ENCODE data around the gene NFS1. TPM values are rescaled to one million over a fixed set of nuclear protein-coding genes. Genes with fewer than 3 reads are reported as not detected.

Gene NFS1
- total and polyA plus RNA-seq, 5 donors from 2014 or later = 21.2 to 32.6 (median 23.9) TPM

DNA sequence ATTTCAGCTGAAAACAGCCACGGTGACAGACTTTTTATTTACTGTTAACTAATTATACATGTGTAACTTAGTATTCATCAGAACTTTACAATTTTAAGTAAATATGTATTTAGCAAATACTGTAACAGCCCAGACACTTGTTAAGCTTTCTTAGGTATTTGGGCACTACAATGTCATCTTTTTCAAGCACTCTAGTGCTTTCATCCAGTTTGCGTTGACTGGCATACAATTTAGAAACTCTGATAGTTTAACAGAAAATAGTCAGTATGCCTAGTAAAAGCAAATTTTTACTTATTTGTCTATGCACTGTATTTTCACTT lies 32.3 kb upstream of the NFS1 start:
- peaks cover 68% of the 10 kb centered on the region for H3K4me1 ChIP-seq (ENCODE audit: control insufficient read depth, insufficient read depth, low read length, poor library complexity, severe bottlenecking)
- H3K9me3 ChIP-seq (ENCODE audit: control insufficient read depth in 2 of 2, low read length in 2 of 2) = no peaks in the 10 kb centered on the region
- no peaks in the 10 kb centered on the region for H3K27me3 ChIP-seq (ENCODE audit: control insufficient read depth, insufficient read depth, low read length)
- peaks cover 43 to 69% (median 61%) of the 10 kb centered on the region in 4 donors for H3K4me1 Mint-ChIP-seq
- H3K9me3 Mint-ChIP-seq = no peaks in the 10 kb centered on the region
- H3K36me3 Mint-ChIP-seq = peaks cover 47% of the 10 kb centered on the region
- DNase-seq (peak in 1 of 3 donors; percentile 0), ATAC-seq (ENCODE audit: low read depth in 2 of 2) (no peak)
- no peak overlapping the region for H3K27ac Mint-ChIP-seq
- H3K36me3 ChIP-seq (ENCODE audit: control insufficient read depth, insufficient read depth, low read length) = peaks cover 97% of the 10 kb centered on the region
- peak overlapping the region; percentile 42 for H3K4me3 ChIP-seq (ENCODE audit: low read depth, low read length)
- H3K4me3 Mint-ChIP-seq = peak overlapping the region in 3 of 4 donors; percentile 59 to 68 (median 64)
- no peaks in the 10 kb centered on the region for H3K27me3 Mint-ChIP-seq
- H3K27ac ChIP-seq (ENCODE audit: insufficient read depth, low read length, poor library complexity, severe bottlenecking) = no peak overlapping the region

DNA sequence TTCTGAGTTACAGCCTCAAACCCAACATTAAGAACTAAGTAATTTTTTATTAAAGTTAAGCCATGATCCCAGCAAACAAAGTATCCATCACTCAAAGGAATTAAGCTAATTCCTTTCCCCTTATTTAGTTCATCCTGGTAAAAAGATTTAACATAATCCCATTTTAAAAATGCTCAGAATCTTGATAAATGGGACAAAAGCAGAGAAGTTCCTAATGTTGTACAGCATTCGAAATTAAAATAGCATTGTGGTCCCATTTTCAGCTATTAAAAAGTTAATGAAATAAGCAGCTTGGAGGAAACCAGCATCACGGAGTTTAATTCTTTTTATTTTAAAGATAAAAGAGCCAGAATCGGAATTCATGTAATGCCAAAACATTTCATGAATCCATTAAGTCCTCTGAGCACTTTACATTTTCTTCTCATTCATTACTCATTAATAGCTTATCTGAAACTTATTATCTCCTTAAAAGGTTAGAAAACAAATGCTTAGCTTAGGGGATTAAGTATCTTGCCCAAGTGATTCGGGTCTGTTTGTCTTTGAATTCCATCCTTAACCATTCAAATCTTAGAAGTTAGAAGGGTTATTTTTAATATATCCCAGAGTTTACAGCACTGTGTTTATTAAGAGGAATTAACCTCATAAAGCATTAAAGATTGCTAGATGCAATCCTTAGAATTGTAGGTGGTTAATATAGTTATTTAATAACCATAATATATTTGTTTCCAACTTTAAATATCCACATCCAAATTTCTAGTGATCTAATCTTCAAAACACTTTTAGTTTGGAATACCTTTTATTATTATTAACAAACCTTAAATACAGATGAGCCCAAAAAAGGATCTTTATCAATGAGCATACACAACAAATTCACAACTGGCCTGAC lies 31.7 kb upstream of the NFS1 start:
- H3K36me3 ChIP-seq (ENCODE audit: control insufficient read depth, insufficient read depth, low read length) = peaks cover 97% of the 10 kb centered on the region
- ATAC-seq (ENCODE audit: low read depth in 2 of 2) = no peak
- Mint-ChIP-seq H3K27me3 (no peaks in the 10 kb centered on the region), H3K36me3 (peaks cover 46% of the 10 kb centered on the region), H3K4me1 (peaks cover 37 to 68% (median 56%) of the 10 kb centered on the region in 4 donors), H3K4me3 (peak overlapping the region in 2 of 4 donors; percentile 27 to 48), H3K27ac (no peak overlapping the region), H3K9me3 (no peaks in the 10 kb centered on the region)
- no peak overlapping the region for H3K27ac ChIP-seq (ENCODE audit: insufficient read depth, low read length, poor library complexity, severe bottlenecking)
- H3K9me3 ChIP-seq (ENCODE audit: control insufficient read depth in 2 of 2, low read length in 2 of 2) = no peaks in the 10 kb centered on the region
- peaks cover 62% of the 10 kb centered on the region for H3K4me1 ChIP-seq (ENCODE audit: control insufficient read depth, insufficient read depth, low read length, poor library complexity, severe bottlenecking)
- no peak for DNase-seq
- H3K4me3 ChIP-seq (ENCODE audit: low read depth, low read length) = peak overlapping the region; percentile 42
- no peaks in the 10 kb centered on the region for H3K27me3 ChIP-seq (ENCODE audit: control insufficient read depth, insufficient read depth, low read length)

DNA sequence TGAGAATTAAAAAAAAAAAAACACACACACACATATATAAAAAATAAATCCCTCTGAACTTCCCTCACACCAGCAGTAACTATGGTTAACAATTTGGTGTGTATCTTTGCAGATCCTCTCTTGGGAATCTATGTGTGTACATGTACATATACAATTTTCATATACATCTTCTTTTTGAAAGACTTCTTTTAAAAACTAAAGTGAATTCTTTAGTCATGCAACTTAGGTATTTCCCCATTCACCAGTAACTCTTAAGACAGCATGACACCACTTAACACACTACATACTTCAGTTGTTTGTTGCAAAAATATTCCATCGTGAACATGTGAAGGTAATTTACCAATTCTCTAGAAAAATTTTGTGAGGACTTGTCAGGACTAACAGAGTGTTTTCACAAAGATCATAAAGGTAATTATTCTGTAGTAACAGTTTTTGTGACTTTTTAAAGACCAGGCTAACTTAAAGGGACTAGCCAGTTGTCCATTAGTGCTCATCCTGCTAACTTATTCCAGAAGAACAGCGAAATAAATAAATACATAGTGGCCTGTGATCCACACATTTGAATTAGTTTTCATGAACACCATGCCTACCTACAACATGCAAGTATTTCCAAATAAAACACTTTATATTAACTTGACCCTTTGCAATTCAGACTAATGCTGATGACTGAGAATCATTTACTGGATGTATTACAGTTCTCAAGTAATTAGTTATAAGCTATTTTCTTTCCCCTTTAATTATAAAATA lies 30.9 kb upstream of the NFS1 start:
- DNase-seq = no peak
- H3K4me1 ChIP-seq (ENCODE audit: control insufficient read depth, insufficient read depth, low read length, poor library complexity, severe bottlenecking) = peaks cover 54% of the 10 kb centered on the region
- H3K36me3 ChIP-seq (ENCODE audit: control insufficient read depth, insufficient read depth, low read length) = peaks cover 97% of the 10 kb centered on the region
- ATAC-seq (ENCODE audit: low read depth in 2 of 2) = no peak
- peaks cover 34 to 68% (median 54%) of the 10 kb centered on the region in 4 donors for H3K4me1 Mint-ChIP-seq
- no peaks in the 10 kb centered on the region for H3K9me3 ChIP-seq (ENCODE audit: control insufficient read depth in 2 of 2, low read length in 2 of 2)
- no peak overlapping the region for H3K27ac Mint-ChIP-seq
- peak overlapping the region; percentile 42 for H3K4me3 ChIP-seq (ENCODE audit: low read depth, low read length)
- H3K36me3 Mint-ChIP-seq = peaks cover 46% of the 10 kb centered on the region
- H3K27me3 Mint-ChIP-seq = no peaks in the 10 kb centered on the region
- H3K4me3 Mint-ChIP-seq = peak overlapping the region in 3 of 4 donors; percentile 33 to 48 (median 36)
- no peaks in the 10 kb centered on the region for H3K27me3 ChIP-seq (ENCODE audit: control insufficient read depth, insufficient read depth, low read length)
- H3K27ac ChIP-seq (ENCODE audit: insufficient read depth, low read length, poor library complexity, severe bottlenecking) = no peak overlapping the region
- H3K9me3 Mint-ChIP-seq = no peaks in the 10 kb centered on the region

DNA sequence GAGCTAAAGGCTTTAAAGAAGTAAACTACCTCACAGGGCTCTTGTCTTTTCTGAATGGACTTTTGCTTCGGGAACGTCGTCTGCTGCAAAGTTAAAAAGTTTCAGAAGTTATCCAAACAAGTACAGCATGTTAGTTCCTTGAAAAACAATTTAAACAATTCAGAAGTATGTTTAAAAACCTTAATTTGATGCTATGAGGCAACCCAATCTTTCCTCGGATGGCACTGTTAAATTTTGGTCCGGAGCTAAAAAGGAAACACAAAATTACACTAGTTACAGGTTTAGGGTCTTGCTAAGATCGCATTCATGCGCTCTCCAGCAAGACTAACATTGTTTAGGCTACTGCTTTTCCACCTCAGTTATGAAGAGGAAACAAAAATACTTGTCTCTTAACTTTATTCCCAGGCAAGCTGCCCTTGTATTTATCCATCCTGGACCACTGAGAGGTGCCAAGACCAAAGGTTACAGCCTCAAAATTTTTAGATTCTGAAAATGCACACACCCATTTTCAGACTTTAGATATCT lies 30.2 kb upstream of the NFS1 start:
- H3K4me1 ChIP-seq (ENCODE audit: control insufficient read depth, insufficient read depth, low read length, poor library complexity, severe bottlenecking) = peaks cover 48% of the 10 kb centered on the region
- H3K27ac Mint-ChIP-seq = no peak overlapping the region
- H3K4me3 Mint-ChIP-seq = peak overlapping the region in 2 of 4 donors; percentile 23 to 36
- H3K9me3 ChIP-seq (ENCODE audit: control insufficient read depth in 2 of 2, low read length in 2 of 2) = no peaks in the 10 kb centered on the region
- H3K4me1 Mint-ChIP-seq = peaks cover 29 to 68% (median 51%) of the 10 kb centered on the region in 4 donors
- no peaks in the 10 kb centered on the region for H3K27me3 Mint-ChIP-seq
- H3K27me3 ChIP-seq (ENCODE audit: control insufficient read depth, insufficient read depth, low read length) = no peaks in the 10 kb centered on the region
- H3K36me3 Mint-ChIP-seq = peaks cover 47% of the 10 kb centered on the region
- H3K4me3 ChIP-seq (ENCODE audit: low read depth, low read length) = no peak overlapping the region
- no peak overlapping the region for H3K27ac ChIP-seq (ENCODE audit: insufficient read depth, low read length, poor library complexity, severe bottlenecking)
- ATAC-seq (ENCODE audit: low read depth in 2 of 2) = no peak
- no peak for DNase-seq
- H3K36me3 ChIP-seq (ENCODE audit: control insufficient read depth, insufficient read depth, low read length) = peaks cover 97% of the 10 kb centered on the region
- H3K9me3 Mint-ChIP-seq = no peaks in the 10 kb centered on the region

DNA sequence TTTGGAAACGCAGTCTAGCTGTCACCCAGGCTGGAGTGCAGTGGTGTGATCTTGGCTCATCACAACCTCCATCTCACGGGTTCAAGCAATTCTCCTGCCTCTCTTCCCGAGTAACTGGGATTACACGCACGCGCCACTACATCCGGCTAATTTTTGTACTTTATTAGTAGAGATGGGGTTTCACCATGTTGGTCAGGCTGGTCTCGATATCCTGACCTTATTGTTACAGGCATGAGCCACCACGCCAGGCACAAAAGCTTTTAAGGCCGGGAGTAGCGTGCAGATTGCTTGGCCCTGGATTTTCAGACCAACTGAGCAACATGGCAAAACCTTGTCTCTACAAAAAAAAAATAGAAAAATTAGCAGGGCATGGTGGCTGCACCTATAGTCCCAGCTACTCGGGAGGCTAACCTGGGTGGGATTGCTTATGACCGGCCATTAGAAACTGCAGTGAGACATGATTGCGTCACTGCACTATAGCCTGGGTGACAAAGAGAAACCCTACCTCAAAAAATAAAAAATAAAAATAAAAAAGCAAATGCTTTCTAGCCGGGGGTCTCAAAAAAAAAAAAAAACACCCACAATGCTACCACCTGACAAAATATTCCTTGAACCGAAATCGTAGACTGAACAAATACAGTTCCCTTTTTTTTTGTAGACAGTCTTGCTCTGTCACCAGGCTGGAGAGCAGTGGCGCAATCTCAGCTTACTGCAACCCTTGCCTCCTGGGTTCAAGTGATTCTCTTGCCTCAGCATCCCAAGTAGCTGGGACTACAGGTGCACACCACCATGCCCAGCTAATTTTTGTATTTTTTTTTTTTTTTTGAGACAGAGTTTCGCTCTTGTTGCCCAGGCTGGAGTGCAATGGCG lies 27.9 kb upstream of the NFS1 start:
- no peak overlapping the region for H3K4me3 ChIP-seq (ENCODE audit: low read depth, low read length)
- Mint-ChIP-seq H3K4me1 (peaks cover 19 to 63% (median 44%) of the 10 kb centered on the region in 4 donors), H3K27ac (no peak overlapping the region), H3K36me3 (peaks cover 38% of the 10 kb centered on the region), H3K27me3 (no peaks in the 10 kb centered on the region), H3K9me3 (no peaks in the 10 kb centered on the region), H3K4me3 (no peak overlapping the region)
- no peak for ATAC-seq (ENCODE audit: low read depth in 2 of 2)
- no peak overlapping the region for H3K27ac ChIP-seq (ENCODE audit: insufficient read depth, low read length, poor library complexity, severe bottlenecking)
- H3K27me3 ChIP-seq (ENCODE audit: control insufficient read depth, insufficient read depth, low read length) = no peaks in the 10 kb centered on the region
- H3K9me3 ChIP-seq (ENCODE audit: control insufficient read depth in 2 of 2, low read length in 2 of 2) = no peaks in the 10 kb centered on the region
- peaks cover 29% of the 10 kb centered on the region for H3K4me1 ChIP-seq (ENCODE audit: control insufficient read depth, insufficient read depth, low read length, poor library complexity, severe bottlenecking)
- peaks cover 93% of the 10 kb centered on the region for H3K36me3 ChIP-seq (ENCODE audit: control insufficient read depth, insufficient read depth, low read length)
- no peak for DNase-seq

DNA sequence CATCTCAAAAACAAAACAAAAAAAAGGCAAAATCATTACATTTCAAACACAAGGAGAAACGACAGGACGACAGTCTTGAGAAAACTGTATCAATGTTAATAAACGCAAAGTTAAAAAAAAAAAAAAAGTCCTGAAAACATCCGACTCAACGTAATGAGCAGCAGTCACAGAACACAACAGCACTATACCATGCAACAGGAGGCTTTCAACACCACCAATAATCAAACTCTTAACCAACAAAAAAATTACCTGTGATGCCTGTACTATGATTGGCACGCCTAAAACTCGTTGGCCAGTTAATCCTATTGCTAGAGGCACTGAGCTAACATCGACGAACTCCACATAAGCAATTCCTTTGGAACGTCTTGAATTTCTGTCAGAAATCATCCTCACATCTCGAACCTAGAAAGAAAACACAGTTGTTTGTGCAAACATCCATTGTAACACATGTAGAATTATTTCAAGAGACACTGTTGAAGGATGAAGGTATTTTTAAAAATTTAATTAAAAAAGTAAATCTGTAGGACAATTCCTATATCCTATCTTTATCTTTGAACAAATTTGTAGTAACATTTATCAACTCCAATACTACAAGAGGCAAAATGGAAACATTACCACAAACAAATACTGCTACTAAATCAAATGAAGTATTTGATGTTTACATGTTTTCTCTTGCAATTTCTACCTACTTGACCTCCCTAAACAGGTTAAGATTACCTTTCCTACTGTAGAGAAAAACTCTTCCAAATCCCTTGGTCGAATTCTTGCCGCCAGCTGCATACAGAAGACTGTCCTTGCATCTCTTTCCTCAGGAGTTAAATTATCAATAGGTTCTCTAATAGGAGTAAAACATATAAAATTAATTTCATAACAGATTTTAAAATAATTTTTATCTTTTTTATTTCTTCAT lies 25.4 kb upstream of the NFS1 start:
- peaks cover 0 to 61% (median 38%) of the 10 kb centered on the region in 4 donors for H3K4me1 Mint-ChIP-seq
- no peaks in the 10 kb centered on the region for H3K27me3 Mint-ChIP-seq

More for the DNA sequence above, 25.4 kb upstream of the NFS1 start:
- Mint-ChIP-seq H3K9me3 (no peaks in the 10 kb centered on the region), H3K36me3 (peaks cover 45% of the 10 kb centered on the region), H3K4me3 (no peak overlapping the region), H3K27ac (peak overlapping the region in 1 of 3 donors; percentile 23)
- peaks cover 93% of the 10 kb centered on the region for H3K36me3 ChIP-seq (ENCODE audit: control insufficient read depth, insufficient read depth, low read length)
- H3K27me3 ChIP-seq (ENCODE audit: control insufficient read depth, insufficient read depth, low read length) = no peaks in the 10 kb centered on the region
- no peaks in the 10 kb centered on the region for H3K9me3 ChIP-seq (ENCODE audit: control insufficient read depth in 2 of 2, low read length in 2 of 2)
- peaks cover 13% of the 10 kb centered on the region for H3K4me1 ChIP-seq (ENCODE audit: control insufficient read depth, insufficient read depth, low read length, poor library complexity, severe bottlenecking)
- no peak for DNase-seq
- no peak overlapping the region for H3K27ac ChIP-seq (ENCODE audit: insufficient read depth, low read length, poor library complexity, severe bottlenecking)
- H3K4me3 ChIP-seq (ENCODE audit: low read depth, low read length) = no peak overlapping the region
- ATAC-seq (ENCODE audit: low read depth in 2 of 2) = no peak
